Fibroblast of villous mesenchyme (primary cell): ENCODE data around the gene GJB2. TPM values are rescaled to one million over a fixed set of nuclear protein-coding genes. Genes with fewer than 3 reads are reported as not detected.

Experiments
- DNase-seq: peaks from one replicate; pipeline ENCODE4 v3.0.0-alpha.2; 2010; ENCODE audit warnings: low read depth
- H3K4me3 ChIP-seq: 2 replicates; pipeline ENCODE4 v1.5.1; 2011; ENCODE audit warnings: low read depth, mild to moderate bottlenecking, low read length
- CTCF ChIP-seq: IDR thresholded peaks from 2 replicates; pipeline ENCODE4 v1.5.1; 2012; ENCODE audit warnings: low read depth, mild to moderate bottlenecking, low read length; ENCODE audit not compliant: insufficient read depth
- total RNA-seq: library from RNA; depleted of rRNA; stranded (reverse); fragments of >200 nt; gene quantifications from 2 replicates; pipeline ENCODE4 v1.2.3, GENCODE V29; 2012

Gene GJB2
- total RNA-seq, 1 donor, result not detected

GRCh38 chr13:20170921-20171320 lies 21.8 kb downstream of the GJB2 start:
- DNase-seq, result no peak
- no peak for TF ChIP-seq CTCF
- no peak overlapping the region for H3K4me3 ChIP-seq

GRCh38 chr13:20168396-20168795 lies 24.3 kb downstream of the GJB2 start:
- DNase-seq, result no peak
- H3K4me3 ChIP-seq, result no peak overlapping the region
- TF ChIP-seq CTCF, result no peak

- no peak for DNase-seq
- TF ChIP-seq CTCF, result no peak
- H3K4me3 ChIP-seq, result no peak overlapping the region
Measured at GRCh38 chr13:20165417-20166257, 27.1 kb downstream of the GJB2 start.

GRCh38 chr13:20161951-20162300 lies 30.8 kb downstream of the GJB2 start:
- H3K4me3 ChIP-seq, result no peak overlapping the region
- no peak for DNase-seq
- TF ChIP-seq CTCF, result no peak

GRCh38 chr13:20161275-20161950 lies 31.3 kb downstream of the GJB2 start:
- no peak for DNase-seq
- peak overlapping the region; percentile 51 for H3K4me3 ChIP-seq
- TF ChIP-seq CTCF, result no peak

GRCh38 chr13:20160306-20161274 lies 32.1 kb downstream of the GJB2 start, which contains the start of gene GJA3:
TSS of gene GJA3 (minus strand) at chr13:20161052. CDS start at chr13:20143288, 17,764 bp downstream.
- TF ChIP-seq CTCF, result no peak
- peak; percentile 31 for DNase-seq
- H3K4me3 ChIP-seq, result peak within 1 kb of the TSS; percentile 51
